ENCODE data around the gene ANKZF1.

ANKZF1 gene

GRCh38 chr2:219246559-219246958 lies 17.0 kb downstream of the ANKZF1 start:
- no peaks in the 10 kb centered on the region for H3K9me3 ChIP-seq
- peaks cover 86 to 89% of the 10 kb centered on the region in 2 experiments for H3K4me1 ChIP-seq (ENCODE audit: control insufficient read depth in 1 of 2, insufficient read depth in 1 of 2, low read depth in 1 of 2, low read length in 1 of 2)
- H3K27me3 ChIP-seq: no peaks in the 10 kb centered on the region
- TF ChIP-seq CTCF (IDR thresholded peaks at IDR 0.05): no peak
- H3K36me3 ChIP-seq: peaks cover 35% of the 10 kb centered on the region
- H3K4me3 ChIP-seq (ENCODE audit: low read depth in 1 of 2, low read length in 1 of 2): peak overlapping the region; percentile 96 to 99
- peak overlapping the region; percentile 95 for H3K27ac ChIP-seq

- peaks cover 91 to 92% of the 10 kb centered on the region in 2 experiments for H3K4me1 ChIP-seq (ENCODE audit: control insufficient read depth in 1 of 2, insufficient read depth in 1 of 2, low read depth in 1 of 2, low read length in 1 of 2)
Observed at GRCh38 chr2:219247678-219248642, 18.4 kb downstream of the ANKZF1 start.

DNA sequence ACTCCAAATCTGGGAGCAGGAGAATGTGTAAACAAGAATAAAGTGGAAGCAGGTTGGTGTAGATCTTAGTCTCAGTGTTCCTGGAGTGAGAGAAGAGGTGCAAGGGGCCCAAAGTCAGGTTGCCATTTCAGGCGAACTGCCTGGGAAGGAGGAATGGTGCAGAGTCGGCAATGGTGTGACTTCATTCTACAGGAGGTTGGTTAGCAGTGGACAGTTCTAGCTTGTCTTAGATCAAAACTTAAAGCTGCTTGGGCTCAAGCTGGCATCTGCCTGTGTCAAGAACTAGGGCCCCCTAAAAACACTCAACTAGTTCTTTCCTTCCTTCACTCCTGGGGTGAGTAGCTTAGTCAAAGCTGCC lies 19.2 kb downstream of the ANKZF1 start:
- Histone ChIP-seq H3K27ac (peak overlapping the region; percentile 95), H3K4me1 (ENCODE audit: control insufficient read depth in 1 of 2, insufficient read depth in 1 of 2, low read depth in 1 of 2, low read length in 1 of 2) (peaks cover 84 to 86% of the 10 kb centered on the region in 2 experiments), H3K4me3 (ENCODE audit: low read depth in 1 of 2, low read length in 1 of 2) (peak overlapping the region; percentile 96 to 99), H3K36me3 (peaks cover 41% of the 10 kb centered on the region), H3K9me3 (no peaks in the 10 kb centered on the region), H3K27me3 (no peaks in the 10 kb centered on the region)
- TF ChIP-seq CTCF (IDR thresholded peaks at IDR 0.05): no peak

More at GRCh38 chr2:219247678-219248642, 18.4 kb downstream of the ANKZF1 start:
- TF ChIP-seq CTCF (IDR thresholded peaks at IDR 0.05): no peak
- H3K27ac ChIP-seq: peak overlapping the region; percentile 95
- H3K4me3 ChIP-seq (ENCODE audit: low read depth in 1 of 2, low read length in 1 of 2): peak overlapping the region; percentile 96 to 99
- no peaks in the 10 kb centered on the region for H3K9me3 ChIP-seq
- peaks cover 41% of the 10 kb centered on the region for H3K36me3 ChIP-seq
- H3K27me3 ChIP-seq: no peaks in the 10 kb centered on the region

- no peak for TF ChIP-seq CTCF (IDR thresholded peaks at IDR 0.05)
Observed at GRCh38 chr2:219249203-219249980, 19.8 kb downstream of the ANKZF1 start.

GRCh38 chr2:219250049-219250781 lies 20.6 kb downstream of the ANKZF1 start:
- Histone ChIP-seq H3K9me3 (no peaks in the 10 kb centered on the region), H3K36me3 (peaks cover 41% of the 10 kb centered on the region), H3K27ac (peak overlapping the region; percentile 95), H3K27me3 (no peaks in the 10 kb centered on the region), H3K4me1 (ENCODE audit: control insufficient read depth in 1 of 2, insufficient read depth in 1 of 2, low read depth in 1 of 2, low read length in 1 of 2) (peaks cover 79 to 80% of the 10 kb centered on the region in 2 experiments), H3K4me3 (ENCODE audit: low read depth in 1 of 2, low read length in 1 of 2) (peak overlapping the region; percentile 96 to 99)
- TF ChIP-seq CTCF (IDR thresholded peaks at IDR 0.05): no peak

More at GRCh38 chr2:219249203-219249980, 19.8 kb downstream of the ANKZF1 start:
- Histone ChIP-seq H3K4me3 (ENCODE audit: low read depth in 1 of 2, low read length in 1 of 2) (peak overlapping the region; percentile 96 to 99), H3K27ac (peak overlapping the region; percentile 95), H3K9me3 (no peaks in the 10 kb centered on the region), H3K36me3 (peaks cover 41% of the 10 kb centered on the region), H3K4me1 (ENCODE audit: control insufficient read depth in 1 of 2, insufficient read depth in 1 of 2, low read depth in 1 of 2, low read length in 1 of 2) (peaks cover 79 to 81% of the 10 kb centered on the region in 2 experiments), H3K27me3 (no peaks in the 10 kb centered on the region)

Data from neutrophil (primary cell).